IPS-11a (cell line): ENCODE results near the gene SMTNL2.
A peak's percentile ranks its signal among the peaks of the same experiment; 100 is the strongest.

Source experiments
- H3K4me3 ChIP-seq: one replicate; pipeline ENCODE4 v1.5.1; 2013; ENCODE audit warnings: low read depth, low read length, control low read depth

The SMTNL2 gene

DNA sequence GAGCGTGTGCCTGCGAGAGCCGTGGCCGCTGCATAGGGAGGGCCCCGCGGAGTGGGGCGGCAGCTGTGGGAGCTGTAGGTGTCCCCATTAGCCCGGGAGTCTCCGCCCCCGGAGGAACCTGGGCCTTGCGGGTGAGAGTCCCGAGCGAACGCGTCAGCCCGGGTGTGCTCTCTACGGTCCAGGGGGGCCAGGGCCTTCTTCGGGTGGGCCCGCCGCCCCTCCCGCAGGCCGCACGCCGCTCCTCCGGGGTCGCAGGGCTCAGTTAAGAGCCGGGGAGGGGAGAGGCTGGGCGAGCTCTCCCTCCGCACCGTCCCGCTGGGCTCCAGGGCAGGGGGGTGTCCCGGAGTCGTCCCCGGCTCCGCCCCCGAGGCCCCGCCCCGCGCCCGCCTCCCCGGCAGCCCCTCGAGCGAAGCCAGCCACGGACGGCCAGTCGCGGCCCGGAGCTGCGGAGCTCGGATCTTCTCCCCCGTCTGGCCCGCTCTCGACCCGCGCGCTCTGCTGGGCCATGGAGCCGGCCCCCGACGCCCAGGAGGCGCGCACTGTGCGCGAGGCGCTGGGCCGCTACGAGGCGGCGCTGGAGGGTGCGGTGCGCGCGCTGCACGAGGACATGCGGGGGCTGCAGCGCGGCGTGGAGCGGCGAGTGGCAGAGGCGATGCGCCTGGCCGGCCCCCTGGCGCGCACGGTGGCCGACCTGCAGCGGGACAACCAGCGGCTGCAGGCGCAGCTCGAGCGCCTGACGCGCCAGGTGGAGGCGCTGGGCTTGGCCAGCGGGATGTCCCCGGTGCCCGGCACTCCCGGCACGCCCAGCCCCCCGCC lies at the start of gene SMTNL2:
SMTNL2 (plus strand) TSS at position 429 of the 816 bp plus-strand sequence; CDS start at position 506, 77 bp downstream.
- peak within 1 kb of the TSS; percentile 50 for H3K4me3 ChIP-seq

DNA sequence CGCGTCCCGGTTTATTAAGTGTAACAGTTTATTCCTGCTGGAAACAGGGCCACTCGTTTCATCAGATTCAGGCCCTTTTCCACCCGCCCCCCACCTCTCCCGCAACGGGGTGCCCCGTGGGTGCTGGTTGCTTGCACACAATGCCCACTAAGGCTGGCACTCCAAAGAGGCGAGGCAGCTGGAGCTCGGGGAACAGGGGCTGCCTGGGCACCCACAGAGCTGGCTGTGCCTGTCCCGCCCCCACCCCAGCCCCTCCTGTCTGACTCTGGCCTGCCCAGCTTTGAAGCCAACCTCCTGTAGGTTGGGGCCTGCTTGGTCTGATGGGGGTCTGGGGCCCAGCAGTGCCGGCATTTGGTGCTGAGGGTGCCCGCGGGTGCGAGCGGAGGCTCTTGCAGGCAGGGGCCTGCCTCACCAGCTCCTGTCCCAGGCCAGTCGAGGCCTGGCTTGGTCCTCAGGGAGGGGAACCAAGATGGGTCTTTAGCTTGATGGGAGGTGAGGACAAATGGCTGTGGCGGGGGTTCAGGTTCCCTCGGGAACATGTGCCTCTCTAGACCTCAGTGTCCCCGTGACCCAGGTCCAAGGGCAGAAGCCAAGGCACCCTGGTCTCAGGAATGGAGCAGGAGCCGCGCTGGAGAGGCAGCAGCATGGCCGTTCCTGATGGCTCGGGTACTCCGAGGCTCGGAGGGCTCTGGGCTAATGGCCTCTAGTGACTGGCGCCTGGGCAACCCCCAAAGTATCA lies 49.2 kb upstream of the SMTNL2 start:
- H3K4me3 ChIP-seq = no peak overlapping the region

DNA sequence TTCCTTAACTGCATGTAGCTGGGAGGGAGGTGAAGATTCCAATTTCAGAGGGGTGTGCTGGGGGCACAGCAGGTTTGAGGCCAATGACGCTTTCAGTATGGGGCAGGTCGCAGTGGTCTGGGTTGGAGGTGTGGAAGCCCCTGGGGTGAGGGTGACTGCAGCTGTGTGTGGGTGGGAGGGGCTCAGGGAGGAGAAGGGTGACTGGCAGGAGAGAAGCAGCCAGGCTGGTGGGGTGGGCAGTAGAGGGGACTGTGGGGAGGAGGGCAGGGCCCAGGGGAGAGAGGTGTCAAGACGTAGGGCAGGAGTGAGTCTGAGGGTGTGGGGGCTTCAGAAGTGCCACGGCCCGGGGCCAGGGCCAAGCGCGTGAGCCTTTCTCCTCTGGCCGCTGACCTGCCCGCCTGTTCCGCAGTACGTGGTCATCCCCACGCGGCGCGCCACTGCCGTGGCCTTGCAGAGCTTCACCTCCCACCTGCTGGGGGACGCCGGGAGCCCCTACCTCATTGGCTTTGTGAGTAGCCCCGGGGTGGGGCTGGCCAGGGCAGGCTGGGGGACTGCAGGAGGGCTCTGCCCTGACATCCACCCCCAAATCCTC lies 48.6 kb upstream of the SMTNL2 start:
- H3K4me3 ChIP-seq = no peak overlapping the region

DNA sequence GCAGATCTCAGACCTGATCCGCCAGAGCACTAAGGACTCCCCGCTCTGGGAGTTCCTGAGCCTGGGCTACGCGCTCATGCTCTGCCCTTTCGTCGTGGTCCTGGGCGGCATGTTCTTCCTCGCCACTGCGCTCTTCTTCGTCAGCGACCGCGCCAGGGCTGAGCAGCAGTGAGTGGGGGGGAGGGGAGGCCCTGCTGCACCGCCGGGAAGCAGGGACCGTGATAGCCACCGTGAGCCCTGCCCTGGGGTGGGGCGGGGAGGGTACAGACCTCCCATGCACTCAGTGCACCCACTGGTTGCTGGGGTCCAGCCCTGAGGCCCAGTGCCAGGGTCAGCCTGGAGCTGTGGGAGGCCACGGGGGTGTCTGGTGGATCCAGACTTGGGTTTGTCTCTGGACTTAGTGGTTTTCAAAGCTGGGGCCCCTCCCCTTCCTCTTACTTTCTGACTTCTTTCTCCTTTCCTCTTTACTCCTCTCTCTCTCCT lies 48.0 kb upstream of the SMTNL2 start:
- no peak overlapping the region for H3K4me3 ChIP-seq

DNA sequence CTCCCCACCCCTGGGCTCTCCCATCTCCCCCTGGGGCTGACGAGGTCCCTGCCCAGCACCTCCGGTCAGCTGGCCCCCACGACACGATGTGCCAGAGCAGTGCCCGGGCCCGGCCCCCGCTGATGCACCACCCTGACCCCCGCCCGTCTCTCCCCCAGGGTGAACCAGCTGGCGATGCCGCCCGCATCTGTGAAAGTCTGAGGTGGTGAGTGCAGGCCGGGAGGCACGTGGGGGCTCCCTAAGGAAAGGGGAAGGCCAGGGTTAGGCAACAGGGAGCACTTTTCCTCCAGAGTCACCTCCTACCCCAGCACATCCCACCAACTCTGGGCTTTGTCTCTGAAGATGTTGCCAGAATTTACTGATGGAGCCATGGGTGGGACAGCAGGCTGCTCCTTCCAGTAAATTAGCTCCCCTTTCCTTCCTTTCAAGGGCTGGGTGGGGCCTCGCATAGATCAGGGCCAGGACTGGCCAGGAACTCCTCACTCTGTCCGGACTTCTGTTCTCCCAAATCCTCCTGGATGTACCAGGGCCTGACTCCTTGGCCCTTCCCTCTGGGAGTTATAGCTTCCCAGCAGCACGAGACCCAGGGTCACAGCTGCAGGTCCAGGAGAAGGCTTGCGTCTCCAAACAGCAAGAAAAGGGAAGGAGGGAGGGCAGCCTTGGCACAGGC lies 47.5 kb upstream of the SMTNL2 start:
- H3K4me3 ChIP-seq = no peak overlapping the region

DNA sequence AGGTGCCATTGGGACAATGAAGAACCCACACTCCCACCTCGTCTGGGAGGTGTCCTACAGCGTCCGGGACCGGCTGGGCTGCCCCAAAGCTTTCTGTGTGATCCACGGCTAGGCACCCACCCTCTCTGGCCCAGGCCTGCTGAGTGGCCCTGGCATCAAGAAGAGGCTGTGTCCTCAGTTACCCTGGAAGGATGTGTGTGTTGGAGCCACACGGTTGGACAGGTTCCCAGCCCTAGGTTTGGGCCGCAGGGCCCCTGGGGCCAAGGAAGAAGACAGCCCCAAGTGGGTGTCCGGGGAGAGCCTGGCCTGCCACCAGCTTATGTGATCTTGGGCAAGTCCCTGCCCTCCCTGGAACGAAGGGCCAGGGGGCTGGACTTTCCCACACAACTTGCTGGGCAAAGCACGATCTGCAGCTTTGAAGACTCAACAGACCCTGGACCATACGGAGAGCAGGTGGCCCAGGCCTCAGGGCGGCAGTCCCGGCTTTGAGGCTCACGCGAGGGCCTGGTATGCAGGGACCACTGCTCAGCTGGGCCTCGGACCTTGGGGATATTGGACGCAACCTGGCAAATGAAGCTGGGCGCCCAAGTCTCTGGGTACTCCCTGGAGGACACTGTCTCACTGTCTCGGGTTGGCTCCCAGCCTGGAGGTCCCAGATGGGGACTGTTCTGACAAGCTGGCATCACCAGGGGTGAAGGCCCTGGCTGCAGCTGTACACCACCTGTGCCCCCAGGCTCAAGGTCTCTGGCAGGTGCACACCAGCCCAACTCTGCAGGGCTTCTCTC lies 46.7 kb upstream of the SMTNL2 start:
- H3K4me3 ChIP-seq = no peak overlapping the region

DNA sequence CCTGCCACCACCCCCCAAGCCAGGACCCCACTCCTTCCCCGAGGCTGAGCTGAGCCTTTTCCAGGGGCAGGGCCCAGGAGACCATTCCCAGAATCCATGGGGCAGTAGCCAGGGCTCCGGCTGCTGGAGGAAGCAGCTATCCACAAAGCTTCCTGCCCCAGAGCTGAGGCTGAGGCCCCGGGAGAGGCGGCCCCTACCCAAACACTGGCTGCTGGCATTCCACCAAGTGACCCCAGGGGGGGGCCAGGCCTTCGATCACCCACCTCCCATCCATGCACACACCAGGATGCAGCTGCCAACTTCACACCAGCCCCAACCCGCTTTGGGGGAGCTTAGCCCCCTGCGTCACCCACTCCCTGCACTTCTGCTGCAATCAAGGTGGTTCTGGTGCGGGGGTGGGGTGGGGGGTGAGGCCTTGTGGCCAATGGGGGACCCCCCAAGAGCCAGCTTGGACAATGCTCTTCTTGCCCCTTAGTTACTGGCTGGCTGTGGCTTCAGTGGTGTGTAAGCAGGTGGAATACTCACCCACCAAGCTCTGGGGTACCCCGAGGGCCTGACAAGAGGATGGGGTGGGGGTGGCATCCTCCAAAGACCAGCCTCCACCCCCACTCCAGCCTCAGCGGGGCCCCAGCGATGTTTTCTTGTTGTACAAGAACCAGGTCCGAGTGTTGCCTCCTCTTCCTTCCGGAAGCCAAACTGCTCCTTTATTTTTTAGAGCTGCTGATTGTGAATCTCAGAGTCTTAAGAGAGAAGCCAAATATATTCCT lies 45.9 kb upstream of the SMTNL2 start:
- no peak overlapping the region for H3K4me3 ChIP-seq

DNA sequence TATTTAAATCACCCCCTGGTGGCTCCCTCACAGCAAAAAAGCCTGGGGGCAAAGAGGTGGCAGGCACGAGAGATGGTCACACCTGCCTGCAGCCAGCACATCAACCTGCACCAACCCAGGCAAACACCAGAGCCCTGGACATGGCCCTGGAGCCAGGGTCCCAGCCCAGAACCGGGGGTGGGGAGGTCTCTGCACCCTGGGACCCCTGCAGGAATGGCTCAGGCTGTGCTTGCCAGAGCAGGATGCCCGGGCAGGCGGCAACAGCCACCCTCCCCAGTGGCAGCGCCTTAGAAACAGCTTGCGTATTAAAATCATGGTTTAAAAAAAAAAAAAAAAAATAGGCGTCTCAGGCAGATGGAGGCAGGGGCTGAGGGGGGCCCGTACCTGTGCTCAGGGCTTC lies 45.3 kb upstream of the SMTNL2 start:
- no peak overlapping the region for H3K4me3 ChIP-seq

DNA sequence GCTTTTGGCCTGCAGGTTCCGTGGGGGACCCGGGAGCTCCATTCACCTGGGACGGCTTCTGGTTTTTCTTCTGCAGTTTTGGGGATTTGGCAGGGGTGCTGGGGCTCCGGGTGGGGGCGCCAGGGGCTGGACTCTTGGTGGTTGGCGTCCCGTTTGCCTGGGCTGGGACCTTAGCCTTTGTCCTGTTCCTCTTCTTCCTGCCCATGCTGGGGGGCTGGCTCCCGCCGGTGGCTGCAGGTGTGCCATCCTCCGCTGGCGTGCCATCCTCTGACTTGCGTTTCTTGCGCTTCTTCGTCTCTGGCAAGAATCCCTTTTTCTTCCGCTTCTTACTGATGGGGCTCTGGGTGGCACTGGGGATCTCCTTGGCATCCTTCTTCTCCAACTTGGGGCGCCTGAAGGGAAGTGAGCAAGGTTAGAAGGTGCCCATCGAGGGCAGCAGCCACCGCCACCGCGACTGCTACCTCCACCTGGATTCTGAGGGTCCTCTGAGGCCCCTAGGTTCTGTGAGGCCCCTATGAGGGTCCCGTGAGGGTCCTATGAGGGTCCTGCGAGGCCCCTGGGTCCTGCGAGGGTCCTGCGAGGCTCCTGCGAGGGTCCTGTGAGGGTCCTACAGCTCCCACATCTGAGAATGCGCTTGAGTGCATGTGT lies 44.6 kb upstream of the SMTNL2 start:
- no peak overlapping the region for H3K4me3 ChIP-seq

DNA sequence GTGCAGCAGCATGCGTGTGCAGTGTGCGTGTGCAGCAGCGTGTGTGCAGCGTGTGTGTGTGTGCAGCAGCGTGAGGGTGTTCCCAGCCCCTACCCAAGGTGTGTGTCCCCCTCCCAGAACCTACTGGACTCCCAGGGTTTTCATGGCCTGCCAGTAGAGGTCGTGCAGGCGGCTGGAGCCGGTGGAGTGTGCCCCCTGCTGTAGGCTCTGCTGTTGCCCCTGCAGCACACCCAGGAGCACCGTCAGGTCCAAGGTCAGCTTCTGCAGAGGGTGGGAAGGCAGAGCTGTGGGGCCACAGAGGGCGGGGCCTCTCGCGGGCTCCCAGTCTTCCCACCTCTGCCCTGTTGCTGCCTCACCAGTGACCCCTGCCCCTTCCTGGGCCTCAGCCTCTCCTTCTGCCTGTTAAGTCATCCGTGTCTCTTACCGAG lies 44.1 kb upstream of the SMTNL2 start:
- no peak overlapping the region for H3K4me3 ChIP-seq

DNA sequence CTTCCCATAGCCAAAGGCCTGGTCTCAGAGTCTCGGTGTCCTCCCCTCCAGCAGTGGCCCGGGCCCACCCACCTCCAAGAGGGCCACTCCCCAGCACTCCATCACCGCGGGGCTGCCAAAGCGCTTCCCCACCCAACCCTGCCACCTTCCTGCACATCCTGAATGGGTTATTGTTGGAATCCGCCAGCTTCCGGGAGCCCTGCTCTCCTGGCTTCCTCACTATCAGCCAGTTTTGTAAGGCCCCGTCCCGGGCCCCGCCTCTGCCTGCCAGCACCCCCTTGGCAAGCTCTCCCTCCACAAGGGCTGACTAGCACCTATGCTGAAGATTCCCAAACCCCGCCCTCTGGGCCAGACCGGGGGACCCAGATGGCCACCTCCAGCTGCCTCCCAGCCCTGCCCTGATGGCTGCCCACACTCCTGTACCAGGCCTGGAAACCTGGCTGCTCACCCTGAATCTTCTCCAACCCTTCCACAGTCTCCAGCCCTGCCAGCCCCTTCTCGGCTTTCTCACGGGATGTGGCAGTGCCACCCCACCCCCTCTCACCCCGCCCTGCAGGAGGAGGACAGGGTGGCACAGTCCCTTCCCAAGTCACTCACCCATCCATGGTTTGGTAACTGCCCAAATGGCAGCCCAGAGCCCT lies 43.5 kb upstream of the SMTNL2 start:
- no peak overlapping the region for H3K4me3 ChIP-seq

DNA sequence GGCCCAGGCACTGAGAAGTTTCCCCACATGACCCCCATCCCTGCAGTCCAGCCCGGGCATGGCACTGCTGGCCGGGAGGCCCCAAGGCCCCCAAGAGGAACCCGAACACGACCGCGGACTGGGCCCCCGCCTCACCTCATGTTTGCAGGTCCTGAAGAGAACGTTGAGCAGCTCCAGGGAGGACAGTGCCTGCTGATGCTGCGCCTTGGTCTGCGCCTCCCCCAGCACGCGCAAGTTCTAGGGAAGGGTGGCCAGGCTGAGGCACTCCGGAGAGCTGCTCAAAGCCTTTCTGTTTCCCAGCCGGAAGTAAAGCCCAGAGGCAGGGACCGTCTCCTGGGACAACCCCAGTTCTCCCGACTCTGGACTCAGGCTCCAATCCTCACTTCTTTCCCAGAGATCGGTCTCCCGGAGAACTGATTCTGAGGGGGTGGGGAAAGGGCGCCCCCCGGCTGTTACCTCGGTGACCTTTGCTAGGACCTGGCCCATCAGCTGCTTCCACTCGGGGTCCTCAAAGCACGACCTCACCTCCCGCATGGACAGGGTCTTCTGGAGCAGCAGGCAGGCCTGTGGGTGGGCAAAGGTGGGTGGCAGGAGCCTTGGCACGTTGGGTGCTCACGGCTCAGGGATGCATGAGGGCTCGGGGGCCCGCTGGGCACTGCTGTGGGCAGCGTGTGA lies 42.9 kb upstream of the SMTNL2 start:
- no peak overlapping the region for H3K4me3 ChIP-seq

DNA sequence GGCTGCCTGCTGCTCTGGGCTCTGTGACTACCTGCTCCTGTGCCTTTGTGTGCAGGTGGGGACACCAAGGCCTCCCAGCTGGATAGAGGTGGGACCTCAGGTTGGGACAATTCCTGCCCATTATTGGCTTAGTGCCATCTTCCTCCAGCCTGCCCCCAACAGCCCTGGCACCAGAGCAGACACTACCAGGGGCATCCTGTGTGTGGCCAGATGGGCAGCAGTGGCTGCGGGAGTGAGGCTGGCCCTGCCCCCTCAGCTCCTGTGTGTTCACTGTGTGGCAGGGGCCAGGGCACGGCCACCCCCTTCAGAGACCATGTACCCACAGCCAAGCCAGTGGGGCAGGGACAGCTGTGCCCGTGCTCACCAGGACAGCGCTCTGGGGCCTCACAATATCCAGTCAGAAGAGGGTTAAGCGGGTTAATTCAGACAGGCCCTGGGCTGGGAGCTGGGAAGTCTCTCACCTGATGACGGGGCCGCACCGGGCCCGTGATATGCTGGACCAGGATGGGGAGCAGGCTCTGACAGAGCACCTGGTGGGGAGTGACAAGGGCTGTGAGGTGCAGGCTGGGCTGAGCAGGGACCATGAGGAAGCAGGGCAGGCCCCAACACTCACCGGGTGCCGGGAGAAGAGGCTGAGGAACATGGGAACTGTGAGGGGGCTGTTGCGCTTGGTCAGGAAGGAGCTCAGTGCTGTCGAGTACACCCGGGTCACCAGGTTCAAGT lies 42.2 kb upstream of the SMTNL2 start:
- H3K4me3 ChIP-seq = no peak overlapping the region

DNA sequence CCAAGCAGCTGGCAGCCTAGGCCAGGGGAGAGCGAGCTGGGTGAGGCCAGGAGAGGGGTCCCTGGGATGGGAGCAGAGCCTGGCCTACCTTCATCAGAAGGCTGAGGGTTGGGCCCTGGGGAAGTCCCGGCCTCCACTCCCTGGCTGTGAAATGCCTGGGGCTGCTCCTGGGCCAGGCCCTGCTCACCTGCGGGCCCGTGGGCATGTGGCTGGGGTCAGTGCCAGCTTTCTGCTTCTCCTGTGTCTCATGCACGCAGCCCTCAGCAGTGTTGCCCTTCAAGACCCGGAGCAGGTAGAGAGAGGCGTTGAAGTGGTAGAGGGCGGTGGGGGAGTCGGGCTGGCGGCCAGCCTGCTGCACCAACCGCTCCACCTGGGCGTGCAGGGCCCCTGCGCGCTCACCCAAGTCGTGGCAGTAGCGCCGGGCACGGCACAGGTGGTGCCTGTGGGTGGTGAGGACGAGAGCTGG lies 41.6 kb upstream of the SMTNL2 start:
- H3K4me3 ChIP-seq = no peak overlapping the region

DNA sequence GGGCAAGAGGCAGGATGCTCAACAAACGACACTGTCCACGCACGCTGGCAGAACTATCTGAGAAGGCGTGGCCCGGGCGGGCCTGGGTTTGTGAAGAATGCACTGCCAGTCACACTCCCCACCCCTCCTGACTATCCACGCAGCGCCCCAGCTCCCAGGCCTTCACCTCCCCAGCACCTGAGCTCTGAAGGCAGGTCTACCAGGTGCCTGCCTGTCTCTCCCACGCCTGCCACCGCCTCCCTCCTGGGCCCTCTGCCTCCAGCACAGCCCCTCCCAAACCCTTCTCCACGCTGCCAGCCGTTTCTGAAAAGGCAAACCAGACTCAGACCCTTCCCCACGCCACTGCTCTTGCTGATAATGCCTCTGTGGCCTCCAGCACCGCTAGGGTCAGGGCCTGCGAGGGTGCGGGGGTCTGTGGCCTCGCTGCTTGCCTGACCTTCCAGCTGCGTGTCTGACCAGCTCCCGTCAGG lies 40.7 kb upstream of the SMTNL2 start:
- no peak overlapping the region for H3K4me3 ChIP-seq

DNA sequence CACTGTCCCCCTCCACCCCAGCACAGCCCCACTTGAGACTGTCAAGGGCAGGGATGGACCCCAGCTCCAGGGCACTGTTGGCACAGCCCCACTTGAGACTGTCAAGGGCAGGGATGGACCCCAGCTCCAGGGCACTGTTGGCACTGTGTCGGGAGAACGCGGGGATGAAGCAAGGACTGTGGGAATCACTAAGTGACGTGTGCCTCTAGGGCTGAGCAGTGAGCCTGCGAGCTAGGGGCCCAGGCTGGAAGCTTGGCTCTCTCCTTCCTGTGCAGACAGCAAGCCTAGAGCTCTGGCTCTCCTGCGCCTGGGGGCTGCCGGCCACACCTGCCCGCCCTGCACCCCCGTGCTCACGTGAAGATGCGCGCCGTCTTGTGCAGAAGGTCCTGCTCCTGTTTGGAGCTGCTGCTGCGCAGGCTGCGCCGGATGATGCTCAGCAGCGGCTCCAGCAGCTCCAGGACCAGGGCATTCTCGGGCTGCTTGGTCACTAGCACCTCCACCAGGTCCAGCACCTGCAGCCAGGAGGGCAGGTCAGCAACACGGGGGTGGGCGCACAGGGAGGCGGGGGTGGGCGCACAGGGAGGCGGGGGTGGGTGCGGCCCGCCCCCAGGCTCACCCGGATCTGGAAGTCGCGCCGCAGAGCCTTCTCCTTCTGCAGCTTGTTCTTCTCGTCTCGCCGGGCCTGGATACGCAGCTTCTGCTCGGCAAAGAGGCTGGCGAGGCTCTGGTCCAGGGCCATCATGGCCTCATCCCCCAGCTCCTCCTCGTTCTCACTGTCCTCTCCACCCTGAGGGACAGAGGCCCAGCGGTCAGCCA lies 40.0 kb upstream of the SMTNL2 start:
- H3K4me3 ChIP-seq = no peak overlapping the region

DNA sequence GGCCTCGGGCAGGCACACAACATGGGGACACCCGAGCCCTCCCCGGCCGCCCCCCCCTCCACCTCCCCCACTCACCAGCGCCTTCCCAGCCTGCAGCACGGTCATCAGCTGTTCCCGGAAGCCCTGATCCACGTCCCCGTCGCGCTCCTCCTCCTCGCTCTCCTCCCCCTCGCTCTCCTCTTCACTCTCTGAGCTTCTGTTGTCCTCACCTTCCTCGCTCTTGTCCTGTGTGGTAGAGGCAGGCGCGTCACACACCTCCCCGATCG lies 39.4 kb upstream of the SMTNL2 start:
- H3K4me3 ChIP-seq = no peak overlapping the region
